Upper lobe of right lung (tissue), 1 donor: ENCODE measurements around the gene OSBPL2. TPM values are rescaled to one million over a fixed set of nuclear protein-coding genes. Genes with fewer than 3 reads are reported as not detected.
A peak's percentile ranks its signal among the peaks of the same experiment; 100 is the strongest.

ENCODE experiments used
- ATAC-seq: fragments of 200-7000 bp; cut with Tn5 transposase; one replicate; pipeline ENCODE4 v1.9.1; 2020; ENCODE audit warnings: mild to moderate bottlenecking, moderate library complexity
- DNase-seq: peaks from one replicate; pipeline ENCODE4 v3.0.0-alpha.2; 2020
- H3K27ac ChIP-seq: fragments of 200-600 bp; one replicate; pipeline ENCODE4 v1.8.0; 2022
- H3K27me3 ChIP-seq: fragments of 200-600 bp; one replicate; pipeline ENCODE4 v1.8.0; 2022; ENCODE audit warnings: mild to moderate bottlenecking
- H3K36me3 ChIP-seq: fragments of 200-600 bp; one replicate; pipeline ENCODE4 v1.8.0; 2022
- H3K4me1 ChIP-seq: fragments of 200-600 bp; one replicate; pipeline ENCODE4 v1.8.0; 2022
- H3K4me3 ChIP-seq: fragments of 200-600 bp; one replicate; pipeline ENCODE4 v1.8.0; 2022; ENCODE audit warnings: mild to moderate bottlenecking
- H3K9me3 ChIP-seq: fragments of 200-600 bp; one replicate; pipeline ENCODE4 v1.8.0; 2022
- CTCF ChIP-seq: fragments of 200-600 bp; IDR thresholded peaks from one replicate; pipeline ENCODE4 v1.8.0; 2022; ENCODE audit warnings: antibody characterized with exemption
- intact Hi-C: fragments of 100-400 bp; cut with DNase I; formaldehyde crosslinking; loops from one replicate; pipeline ENCODE4 v1.11.0; 2022
- total RNA-seq: library from RNA; stranded (reverse); fragmentation: NEBNext Ultra II Directional; extraction: Animal tissue kit (Norgen Biotek cat#: 25700); gene quantifications from one replicate; pipeline ENCODE4 v1.2.1, GENCODE V29; 2021
- donor health status: DM: no; HTN: yes; CAD: no; lungs with severe emphysema.

OSBPL2 gene
- total RNA-seq, 1 donor from 2014 or later: 52.3 TPM

- no peak for TF ChIP-seq CTCF
- Histone ChIP-seq H3K4me3 (peak overlapping the region; percentile 78), H3K27me3 (no peaks in the 10 kb centered on the region), H3K36me3 (peaks cover 8% of the 10 kb centered on the region), H3K4me1 (peaks cover 21% of the 10 kb centered on the region), H3K9me3 (no peaks in the 10 kb centered on the region), H3K27ac (peak overlapping the region; percentile 85)
- intact Hi-C loops: no loop called here
- ATAC-seq (no peak), DNase-seq (no peak)
These were observed 1.1 kb downstream of the OSBPL2 start for GRCh38 chr20:62239278-62239879.

GRCh38 chr20:62240020-62240685, 1.8 kb downstream of the OSBPL2 start:
- no peak for TF ChIP-seq CTCF
- no peak overlapping the region for H3K27ac ChIP-seq
- ATAC-seq: no peak
- peaks cover 8% of the 10 kb centered on the region for H3K36me3 ChIP-seq
- peaks cover 21% of the 10 kb centered on the region for H3K4me1 ChIP-seq
- H3K27me3 ChIP-seq: no peaks in the 10 kb centered on the region
- intact Hi-C loops: no loop called here
- H3K4me3 ChIP-seq: no peak overlapping the region
- no peak for DNase-seq
- no peaks in the 10 kb centered on the region for H3K9me3 ChIP-seq

- no peaks in the 10 kb centered on the region for H3K9me3 ChIP-seq
- intact Hi-C loops: no loop called here
- no peak overlapping the region for H3K4me3 ChIP-seq
- TF ChIP-seq CTCF: no peak
- H3K4me1 ChIP-seq: peaks cover 21% of the 10 kb centered on the region
- no peak overlapping the region for H3K27ac ChIP-seq
- ATAC-seq (no peak), DNase-seq (no peak)
- peaks cover 8% of the 10 kb centered on the region for H3K36me3 ChIP-seq
- no peaks in the 10 kb centered on the region for H3K27me3 ChIP-seq
These were observed 3.2 kb downstream of the OSBPL2 start for GRCh38 chr20:62241506-62241905.

- DNase-seq (no peak), ATAC-seq (no peak)
- Histone ChIP-seq H3K27me3 (no peaks in the 10 kb centered on the region), H3K4me1 (peaks cover 21% of the 10 kb centered on the region), H3K9me3 (no peaks in the 10 kb centered on the region), H3K27ac (no peak overlapping the region), H3K4me3 (no peak overlapping the region), H3K36me3 (peaks cover 8% of the 10 kb centered on the region)
- intact Hi-C loops: no loop called here
- no peak for TF ChIP-seq CTCF
These were observed 3.9 kb downstream of the OSBPL2 start for GRCh38 chr20:62242176-62242575.

- no peak for DNase-seq
- TF ChIP-seq CTCF: no peak
- no peak overlapping the region for H3K27ac ChIP-seq
These were observed 4.8 kb downstream of the OSBPL2 start for GRCh38 chr20:62243106-62243505.

More at GRCh38 chr20:62243106-62243505, 4.8 kb downstream of the OSBPL2 start:
- Histone ChIP-seq H3K9me3 (no peaks in the 10 kb centered on the region), H3K4me3 (no peak overlapping the region), H3K4me1 (peaks cover 21% of the 10 kb centered on the region), H3K27me3 (no peaks in the 10 kb centered on the region), H3K36me3 (peaks cover 8% of the 10 kb centered on the region)
- intact Hi-C loops: no loop called here
- no peak for ATAC-seq
